HepG2 (cell line): ENCODE measurements around the gene ABCB6. TPM values are rescaled to one million over a fixed set of nuclear protein-coding genes. Genes with fewer than 3 reads are reported as not detected.
A peak's percentile ranks its signal among the peaks of the same experiment; 100 is the strongest.

Source experiments
- CAMTA2 ChIP-seq: sonication (generic); formaldehyde crosslinking; IDR thresholded peaks from 2 replicates; pipeline ENCODE4 v1.4.0; 2020; ENCODE audit warnings: mild to moderate bottlenecking, missing genetic modification reagents, borderline replicate concordance
- HCFC1 ChIP-seq: fragments of 150-350 bp; IDR thresholded peaks from 2 replicates; pipeline ENCODE4 v1.6.1; 2014; ENCODE audit warnings: low read depth, low read length
- PHF5A ChIP-seq: IDR thresholded peaks from one replicate; pipeline ENCODE4 v1.6.1; 2018; ENCODE audit warnings: low read depth, missing genetic modification reagents; ENCODE audit not compliant: unreplicated experiment
- PLRG1 ChIP-seq: fragments of 450-650 bp; conservative IDR thresholded peaks from 2 replicates; pipeline ENCODE4 v1.6.1; 2016
- SIN3B ChIP-seq: fragments of 150-350 bp; IDR thresholded peaks from 2 replicates; pipeline ENCODE4 v1.6.1; 2014; ENCODE audit warnings: low read length
- SRSF4 ChIP-seq: fragments of 200-400 bp; formaldehyde crosslinking; IDR thresholded peaks from one replicate; pipeline ENCODE4 v1.6.1; 2018; ENCODE audit warnings: mild to moderate bottlenecking, low read depth, low read length, moderate library complexity; ENCODE audit not compliant: poor library complexity, severe bottlenecking
- SUZ12 ChIP-seq: fragments of 150-350 bp; IDR thresholded peaks from 2 replicates; pipeline ENCODE4 v1.6.1; 2014; ENCODE audit warnings: low read depth, low read length
- ZNF224 ChIP-seq: sonication (generic); formaldehyde crosslinking; IDR thresholded peaks from 2 replicates; pipeline ENCODE4 v1.5.0; 2020; ENCODE audit warnings: mild to moderate bottlenecking, missing genetic modification reagents
- ZNF543 ChIP-seq: sonication (generic); formaldehyde crosslinking; IDR thresholded peaks from 2 replicates; pipeline ENCODE4 v1.4.0; 2020; ENCODE audit warnings: mild to moderate bottlenecking, missing genetic modification reagents
- ZSCAN29 ChIP-seq: sonication (generic); formaldehyde crosslinking; conservative IDR thresholded peaks from 2 replicates; pipeline ENCODE4 v1.4.0; 2020; ENCODE audit warnings: mild to moderate bottlenecking, missing genetic modification reagents
- ZSCAN30 ChIP-seq: sonication (generic); formaldehyde crosslinking; IDR thresholded peaks from 2 replicates; pipeline ENCODE4 v1.5.0; 2020; ENCODE audit warnings: mild to moderate bottlenecking, missing genetic modification reagents
- polyA plus RNA-seq, 8 experiments: library from polyadenylated mRNA; depleted of rRNA in 3 of 8; stranded (reverse) in 7 of 8; unstranded in 1 of 8; fragments of >200 nt; fragmentation: Illumina TruSeq in 4 of 8; extraction: Trizol in 4 of 8; gene quantifications; 2 replicates each; pipeline versions ENCODE4 v1.2.1 to v1.2.3, GENCODE V29; 2011 to 2016; ENCODE audit warnings: low read depth in 4 of 8, missing spikeins in 1 of 8, mixed read lengths in 1 of 8; ENCODE audit not compliant: insufficient read depth in 1 of 8
- total RNA-seq, 5 experiments: library from RNA; depleted of rRNA; stranded (reverse); fragments of >200 nt; fragmentation: Illumina TruSeq; extraction: Trizol; gene quantifications; 2 replicates each; pipeline ENCODE4 v1.2.3, GENCODE V29; 2016; ENCODE audit warnings: low read depth in 1 of 5
- TF ChIP-seq, protein P1 (sequence below): sonication (generic); formaldehyde crosslinking; IDR thresholded peaks from 2 replicates; pipeline ENCODE4 v1.4.0; 2020; ENCODE audit warnings: mild to moderate bottlenecking, missing genetic modification reagents
- TF ChIP-seq, protein P2 (sequence below): IDR thresholded peaks from 2 replicates; pipeline ENCODE4 v1.6.1; 2018; ENCODE audit warnings: missing genetic modification reagents, mild to moderate bottlenecking, missing compliant biosample characterization
- TF ChIP-seq, protein P3 (sequence below): IDR thresholded peaks from 2 replicates; pipeline ENCODE4 v1.6.1; 2016; ENCODE audit warnings: low read depth, missing genetic modification reagents, missing compliant biosample characterization

The ABCB6 gene
- total and polyA plus RNA-seq, 2 of the 13 experiments (the other 11 are each of a cell fraction or from before 2014, with no cell fraction given): 91.1 to 137 TPM

DNA sequence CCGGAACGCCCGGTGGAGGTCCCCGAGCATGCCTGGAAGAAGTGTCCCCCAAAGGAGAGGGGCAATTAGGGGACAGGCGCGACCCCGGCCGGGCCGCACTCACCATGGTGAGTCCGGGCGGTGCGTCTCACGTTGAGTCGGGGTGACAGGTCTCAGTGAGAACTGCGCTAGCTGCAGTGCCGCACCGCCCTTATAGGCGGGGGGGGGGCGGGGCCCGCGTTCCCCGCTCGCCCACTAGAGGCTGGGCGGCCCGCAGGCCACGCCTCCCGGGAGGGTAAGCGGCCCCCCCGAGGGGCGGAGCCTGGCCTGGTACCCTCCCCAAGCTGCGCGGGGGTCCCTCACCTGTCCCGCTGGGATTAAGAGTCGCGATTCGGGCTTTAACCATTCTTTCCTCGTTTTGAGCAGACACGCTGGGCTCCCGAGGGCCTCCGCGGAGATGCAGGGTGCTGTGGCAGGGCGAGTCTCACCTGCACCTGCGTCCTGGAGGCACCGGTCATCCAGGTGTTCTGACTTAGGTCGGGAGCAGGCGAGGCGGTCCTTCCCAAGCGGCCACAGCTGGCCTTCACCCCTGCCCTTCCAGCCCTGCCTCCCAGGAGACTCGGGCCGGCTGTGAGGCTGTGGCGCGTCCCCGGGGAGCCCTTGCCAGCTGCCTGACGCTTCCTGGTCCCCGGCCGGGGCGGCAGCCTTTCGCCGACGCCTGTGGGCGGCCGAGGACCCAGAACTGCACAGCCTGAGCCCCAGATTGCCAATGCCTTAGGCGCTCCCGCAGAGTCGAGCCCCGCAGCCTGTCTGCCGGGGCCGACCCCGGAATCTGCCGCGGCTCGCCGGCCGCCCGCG is 35.2 kb upstream of the ABCB6 start, which contains the start of gene TUBA4A (continued):
- TF ChIP-seq, protein P1, sequence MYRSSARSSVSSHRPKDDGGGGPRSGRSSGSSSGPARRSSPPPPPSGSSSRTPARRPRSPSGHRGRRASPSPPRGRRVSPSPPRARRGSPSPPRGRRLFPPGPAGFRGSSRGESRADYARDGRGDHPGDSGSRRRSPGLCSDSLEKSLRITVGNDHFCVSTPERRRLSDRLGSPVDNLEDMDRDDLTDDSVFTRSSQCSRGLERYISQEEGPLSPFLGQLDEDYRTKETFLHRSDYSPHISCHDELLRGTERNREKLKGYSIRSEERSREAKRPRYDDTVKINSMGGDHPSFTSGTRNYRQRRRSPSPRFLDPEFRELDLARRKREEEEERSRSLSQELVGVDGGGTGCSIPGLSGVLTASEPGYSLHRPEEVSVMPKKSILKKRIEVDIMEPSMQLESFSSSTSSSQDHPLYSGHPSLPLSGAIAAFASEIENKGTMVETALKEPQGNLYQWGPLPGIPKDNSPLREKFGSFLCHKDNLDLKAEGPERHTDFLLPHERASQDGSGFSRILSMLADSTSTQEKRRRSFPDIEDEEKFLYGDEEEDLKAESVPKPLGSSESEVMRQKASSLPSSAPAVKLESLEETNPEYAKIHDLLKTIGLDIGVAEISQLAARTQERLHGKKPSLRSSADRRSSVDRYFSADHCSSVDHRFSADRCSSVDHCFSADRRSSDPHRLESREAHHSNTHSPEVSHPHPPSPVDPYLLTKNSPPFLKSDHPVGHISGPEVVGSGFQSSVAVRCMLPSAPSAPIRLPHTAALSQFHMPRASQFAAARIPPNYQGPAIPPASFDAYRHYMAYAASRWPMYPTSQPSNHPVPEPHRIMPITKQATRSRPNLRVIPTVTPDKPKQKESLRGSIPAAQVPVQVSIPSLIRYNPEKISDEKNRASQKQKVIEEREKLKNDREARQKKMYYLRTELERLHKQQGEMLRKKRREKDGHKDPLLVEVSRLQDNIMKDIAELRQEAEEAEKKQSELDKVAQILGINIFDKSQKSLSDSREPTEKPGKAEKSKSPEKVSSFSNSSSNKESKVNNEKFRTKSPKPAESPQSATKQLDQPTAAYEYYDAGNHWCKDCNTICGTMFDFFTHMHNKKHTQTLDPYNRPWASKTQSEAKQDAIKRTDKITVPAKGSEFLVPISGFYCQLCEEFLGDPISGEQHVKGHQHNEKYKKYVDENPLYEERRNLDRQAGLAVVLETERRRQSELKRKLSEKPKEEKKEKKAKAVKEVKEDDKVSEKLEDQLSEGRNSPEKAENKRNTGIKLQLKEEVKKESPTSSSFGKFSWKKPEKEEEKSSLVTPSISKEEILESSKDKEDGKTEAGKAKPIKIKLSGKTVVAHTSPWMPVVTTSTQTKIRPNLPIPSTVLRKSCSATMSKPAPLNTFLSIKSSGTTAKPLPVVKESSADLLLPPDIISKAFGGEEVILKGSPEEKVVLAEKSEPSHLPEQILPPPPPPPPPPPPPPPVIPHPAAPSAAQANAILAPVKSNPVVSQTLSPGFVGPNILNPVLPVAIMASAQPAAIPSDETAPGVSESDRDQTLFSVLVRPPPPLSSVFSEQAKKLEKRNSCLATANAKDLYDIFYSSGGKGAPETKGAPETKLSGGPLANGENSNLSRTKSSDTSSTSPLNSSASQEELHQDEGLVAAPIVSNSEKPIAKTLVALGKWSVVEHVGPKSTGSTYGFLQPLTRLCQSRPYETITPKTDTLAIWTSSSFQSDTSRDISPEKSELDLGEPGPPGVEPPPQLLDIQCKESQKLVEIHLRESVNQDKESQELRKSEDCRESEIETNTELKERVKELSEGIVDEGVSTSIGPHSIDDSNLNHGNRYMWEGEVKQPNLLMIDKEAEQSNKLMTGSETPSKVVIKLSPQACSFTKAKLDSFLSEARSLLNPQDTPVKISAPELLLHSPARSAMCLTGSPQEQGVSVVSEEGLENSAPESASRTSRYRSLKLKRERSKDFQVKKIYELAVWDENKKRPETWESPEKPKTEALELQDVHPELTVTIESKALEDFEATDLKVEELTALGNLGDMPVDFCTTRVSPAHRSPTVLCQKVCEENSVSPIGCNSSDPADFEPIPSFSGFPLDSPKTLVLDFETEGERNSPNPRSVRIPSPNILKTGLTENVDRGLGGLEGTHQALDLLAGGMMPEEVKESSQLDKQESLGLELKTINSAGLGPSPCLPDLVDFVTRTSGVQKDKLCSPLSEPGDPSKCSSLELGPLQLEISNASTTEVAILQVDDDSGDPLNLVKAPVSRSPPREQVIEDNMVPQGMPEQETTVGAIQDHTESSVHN (CRISPR knock-in tag): no peak
- 0 out of 2 replicates have a peak, but pooled peaks have one; percentile 21 for TF ChIP-seq ZSCAN29 (CRISPR knock-in tag)
- no peak for TF ChIP-seq SIN3B
- no peak for TF ChIP-seq HCFC1
- no peak for TF ChIP-seq ZSCAN30
- TF ChIP-seq PLRG1: no peak
- TF ChIP-seq, protein P2, sequence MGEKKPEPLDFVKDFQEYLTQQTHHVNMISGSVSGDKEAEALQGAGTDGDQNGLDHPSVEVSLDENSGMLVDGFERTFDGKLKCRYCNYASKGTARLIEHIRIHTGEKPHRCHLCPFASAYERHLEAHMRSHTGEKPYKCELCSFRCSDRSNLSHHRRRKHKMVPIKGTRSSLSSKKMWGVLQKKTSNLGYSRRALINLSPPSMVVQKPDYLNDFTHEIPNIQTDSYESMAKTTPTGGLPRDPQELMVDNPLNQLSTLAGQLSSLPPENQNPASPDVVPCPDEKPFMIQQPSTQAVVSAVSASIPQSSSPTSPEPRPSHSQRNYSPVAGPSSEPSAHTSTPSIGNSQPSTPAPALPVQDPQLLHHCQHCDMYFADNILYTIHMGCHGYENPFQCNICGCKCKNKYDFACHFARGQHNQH (CRISPR knock-in tag): peak; percentile 55
- no peak for TF ChIP-seq SRSF4
- TF ChIP-seq CAMTA2 (CRISPR knock-in tag): no peak
- TF ChIP-seq, protein P3, sequence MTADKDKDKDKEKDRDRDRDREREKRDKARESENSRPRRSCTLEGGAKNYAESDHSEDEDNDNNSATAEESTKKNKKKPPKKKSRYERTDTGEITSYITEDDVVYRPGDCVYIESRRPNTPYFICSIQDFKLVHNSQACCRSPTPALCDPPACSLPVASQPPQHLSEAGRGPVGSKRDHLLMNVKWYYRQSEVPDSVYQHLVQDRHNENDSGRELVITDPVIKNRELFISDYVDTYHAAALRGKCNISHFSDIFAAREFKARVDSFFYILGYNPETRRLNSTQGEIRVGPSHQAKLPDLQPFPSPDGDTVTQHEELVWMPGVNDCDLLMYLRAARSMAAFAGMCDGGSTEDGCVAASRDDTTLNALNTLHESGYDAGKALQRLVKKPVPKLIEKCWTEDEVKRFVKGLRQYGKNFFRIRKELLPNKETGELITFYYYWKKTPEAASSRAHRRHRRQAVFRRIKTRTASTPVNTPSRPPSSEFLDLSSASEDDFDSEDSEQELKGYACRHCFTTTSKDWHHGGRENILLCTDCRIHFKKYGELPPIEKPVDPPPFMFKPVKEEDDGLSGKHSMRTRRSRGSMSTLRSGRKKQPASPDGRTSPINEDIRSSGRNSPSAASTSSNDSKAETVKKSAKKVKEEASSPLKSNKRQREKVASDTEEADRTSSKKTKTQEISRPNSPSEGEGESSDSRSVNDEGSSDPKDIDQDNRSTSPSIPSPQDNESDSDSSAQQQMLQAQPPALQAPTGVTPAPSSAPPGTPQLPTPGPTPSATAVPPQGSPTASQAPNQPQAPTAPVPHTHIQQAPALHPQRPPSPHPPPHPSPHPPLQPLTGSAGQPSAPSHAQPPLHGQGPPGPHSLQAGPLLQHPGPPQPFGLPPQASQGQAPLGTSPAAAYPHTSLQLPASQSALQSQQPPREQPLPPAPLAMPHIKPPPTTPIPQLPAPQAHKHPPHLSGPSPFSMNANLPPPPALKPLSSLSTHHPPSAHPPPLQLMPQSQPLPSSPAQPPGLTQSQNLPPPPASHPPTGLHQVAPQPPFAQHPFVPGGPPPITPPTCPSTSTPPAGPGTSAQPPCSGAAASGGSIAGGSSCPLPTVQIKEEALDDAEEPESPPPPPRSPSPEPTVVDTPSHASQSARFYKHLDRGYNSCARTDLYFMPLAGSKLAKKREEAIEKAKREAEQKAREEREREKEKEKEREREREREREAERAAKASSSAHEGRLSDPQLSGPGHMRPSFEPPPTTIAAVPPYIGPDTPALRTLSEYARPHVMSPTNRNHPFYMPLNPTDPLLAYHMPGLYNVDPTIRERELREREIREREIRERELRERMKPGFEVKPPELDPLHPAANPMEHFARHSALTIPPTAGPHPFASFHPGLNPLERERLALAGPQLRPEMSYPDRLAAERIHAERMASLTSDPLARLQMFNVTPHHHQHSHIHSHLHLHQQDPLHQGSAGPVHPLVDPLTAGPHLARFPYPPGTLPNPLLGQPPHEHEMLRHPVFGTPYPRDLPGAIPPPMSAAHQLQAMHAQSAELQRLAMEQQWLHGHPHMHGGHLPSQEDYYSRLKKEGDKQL (CRISPR knock-in tag): no peak
- TF ChIP-seq PHF5A: no peak
- 0 out of 2 replicates have a peak, but pooled peaks have one; percentile 47 for TF ChIP-seq ZNF543
- peak; percentile 87; the same call in 1 of the 2 replicates for TF ChIP-seq ZNF224 (CRISPR knock-in tag)
- no peak for TF ChIP-seq SUZ12
